ENCODE results near the gene MRPL27.

MRPL27 gene

GRCh38 chr17:50318501-50319285 lies 54.3 kb downstream of the MRPL27 start:
- DNase-seq (ENCODE audit: low read depth in 2 of 2): no peak

Measured in activated CD8-positive, alpha-beta memory T cell treated with anti-CD3 and anti-CD28 coated beads for 4 hours (primary cell).